Heart left ventricle (tissue), 16 donors: ENCODE results near the gene ZKSCAN4. TPM values are rescaled to one million over a fixed set of nuclear protein-coding genes. Genes with fewer than 3 reads are reported as not detected.

Experiments used
- ATAC-seq, 4 donors: fragments of 200-7000 bp; cut with Tn5 transposase; one replicate each; pipeline ENCODE4 v1.9.1; 2020 to 2022; ENCODE audit warnings: moderate library complexity in 4 of 4, mild to moderate bottlenecking in 3 of 4, moderate number of reproducible peaks in 1 of 4
- DNase-seq, 5 donors: peaks; one replicate each; pipeline ENCODE4 v3.0.0-alpha.2; 2020
- H3K27ac ChIP-seq, 12 donors: fragments of 200-600 bp; sonication (generic) in 4 of 12; one replicate each; pipeline versions ENCODE4 v1.5.0 to v1.8.0; 2016 to 2022; ENCODE audit warnings: mild to moderate bottlenecking in 2 of 12
- H3K27me3 ChIP-seq, 9 donors: fragments of 200-600 bp; sonication (generic) in 2 of 9; one replicate each; pipeline versions ENCODE4 v1.5.1 to v1.8.0; 2016 to 2022; ENCODE audit warnings: mild to moderate bottlenecking in 3 of 9
- H3K36me3 ChIP-seq, 9 donors: fragments of 200-600 bp; sonication (generic) in 2 of 9; one replicate each; pipeline versions ENCODE4 v1.5.0 to v1.8.0; 2018 to 2022; ENCODE audit warnings: mild to moderate bottlenecking in 2 of 9
- H3K4me1 ChIP-seq, 12 donors: fragments of 200-600 bp; sonication (generic) in 4 of 12; one replicate each; pipeline versions ENCODE4 v1.5.0 to v1.8.0; 2016 to 2022; ENCODE audit warnings: mild to moderate bottlenecking in 3 of 12
- H3K4me3 ChIP-seq, 12 donors: fragments of 200-600 bp; sonication (generic) in 4 of 12; one replicate each; pipeline versions ENCODE4 v1.5.0 to v1.8.0; 2017 to 2022; ENCODE audit warnings: mild to moderate bottlenecking in 9 of 12, moderate library complexity in 4 of 12
- H3K9me3 ChIP-seq, 12 donors: fragments of 200-600 bp; sonication (generic) in 4 of 12; one replicate each; pipeline versions ENCODE4 v1.5.0 to v1.8.0; 2016 to 2022; ENCODE audit warnings: mild to moderate bottlenecking in 1 of 12
- CTCF ChIP-seq, 12 donors: fragments of 200-600 bp; sonication (generic) in 4 of 12; IDR thresholded peaks; one replicate each; pipeline versions ENCODE4 v1.5.0 to v1.8.0; 2018 to 2022; ENCODE audit warnings: antibody characterized with exemption in 12 of 12, mild to moderate bottlenecking in 5 of 12
- POLR2A ChIP-seq, 2 donors: fragments of 450-650 bp; IDR thresholded peaks; one replicate each; pipeline ENCODE4 v1.6.1; 2017; ENCODE audit warnings: antibody characterized with exemption in 2 of 2, mild to moderate bottlenecking in 2 of 2, moderate library complexity in 2 of 2
- WGBS, 4 donors: extraction: QIAGEN DNeasy Blood & Tissue Kit in 2 of 4; methylation state at CpG; one replicate each; pipeline versions ENCODE4 v1.1.5 to v1.1.7; 2013 to 2018; 5-methylcytosine and 5-hydroxymethylcytosine counted together
- intact Hi-C, 10 donors: fragments of 100-400 bp; cut with DNase I; formaldehyde crosslinking; loops; one replicate each; pipeline versions ENCODE4 v1.11.1 to v1.14.2; 2022
- polyA plus RNA-seq, 2 donors: library from polyadenylated mRNA; stranded (reverse); fragments of 200-250 nt; gene quantifications; one replicate each; pipeline ENCODE4 v1.2.3, GENCODE V29; 2013
- total RNA-seq, 9 donors: library from RNA; depleted of rRNA in 2 of 9; stranded (reverse); fragments of >200 nt in 2 of 9; fragmentation: NEBNext Ultra II Directional in 3 of 9; extraction: Animal tissue kit (Norgen Biotek cat#: 25700) in 3 of 9; gene quantifications; one replicate each; pipeline versions ENCODE4 v1.1.0 to v1.2.4, GENCODE V29; 2016 to 2023
- donor health status: ischemic (EF 13 %, LVEDD 7.1; RV severe dilation, severe dysfunction).
- donor health status: healthy with polysubstance abuse.
- donor health status: DM: no; HTN: yes; CAD: no.
- donor health status: DM: no; HTN: no; CAD: no.
- donor health status: ischemic (EF 25% LVEDD 6.9; RV normal size, moderate dysfunction).
- donor health status: ischemic (EF 25% LVEDD 5.7; RV mildly dilated, moderate dysfunction).
- donor health status: healthy.
- donor health status: DM: yes; HTN: yes; CAD: no.
- donor health status: ischemic (EF 35%, LVEDD 5.7; RV mildly dilated, moderate dysfunction).
- donor health status: nonischemic (EF 11% LVEDD 7.7; RV severe dilation, severe dysfunction).
- donor health status: DM: yes; HTN: yes; CAD: no.
- donor health status: PGD.
- donor health status: ischemic (EF 29% LVEDD 5.4; RV normal size, mild dysfunction).
- donor health status: nonischemic (EF 23%, LVEDD 6.1; RV moderate dilation, normal function).

ZKSCAN4 gene
- total and polyA plus RNA-seq, 11 donors: 1.5 to 5.0 (median 2.4) TPM

GRCh38 chr6:28280595-28281287, 28.7 kb upstream of the ZKSCAN4 start:
- 50 to 55% (median 53%) methylated on average over 3 of the region's 3 CpGs for WGBS, 4 donors
- Histone ChIP-seq H3K4me3 (peak overlapping the region; percentile 59 to 88 (median 74)), H3K9me3 (peaks cover 0 to 11% (median 0%) of the 10 kb centered on the region in 12 donors), H3K4me1 (peaks cover 0 to 18% (median 7%) of the 10 kb centered on the region in 12 donors), H3K27me3 (no peaks in the 10 kb centered on the region), H3K36me3 (peaks cover 0 to 45% (median 30%) of the 10 kb centered on the region in 9 donors), H3K27ac (peak overlapping the region in 7 of 12 donors; percentile 29 to 76 (median 68))
- TF ChIP-seq CTCF (IDR thresholded peaks at IDR 0.05) (no peak), POLR2A (IDR thresholded peaks at IDR 0.05) (no peak)
- DNase-seq (no peak), ATAC-seq (no peak)
- intact Hi-C loops: loop anchor here in 6 of 10 donors (5.0 to 10.0 kb wide), 6 partner anchors 53 to 77 kb away; partner anchors contain the start of genes ZSCAN31 (in 3 of the 6) and ZSCAN9 (in 1 of the 6)

GRCh38 chr6:28277746-28278145, 25.7 kb upstream of the ZKSCAN4 start:
- no peak for DNase-seq
- TF ChIP-seq CTCF (IDR thresholded peaks at IDR 0.05): no peak
- no peak for TF ChIP-seq POLR2A (IDR thresholded peaks at IDR 0.05)
- Histone ChIP-seq H3K4me3 (no peak overlapping the region), H3K36me3 (peaks cover 0 to 53% (median 38%) of the 10 kb centered on the region in 9 donors), H3K27me3 (no peaks in the 10 kb centered on the region), H3K4me1 (peaks cover 0 to 35% (median 7%) of the 10 kb centered on the region in 12 donors), H3K9me3 (peaks cover 0 to 3% (median 0%) of the 10 kb centered on the region in 12 donors), H3K27ac (no peak overlapping the region)
- WGBS, 4 donors: 77 to 82% (median 81%) methylated on average over 3 of the region's 3 CpGs
- no peak for ATAC-seq
- intact Hi-C loops: no loop called here

- Histone ChIP-seq H3K4me1 (peaks cover 0 to 18% (median 0%) of the 10 kb centered on the region in 12 donors), H3K27ac (peak overlapping the region in 1 of 12 donors; percentile 28), H3K36me3 (peaks cover 0 to 71% (median 49%) of the 10 kb centered on the region in 9 donors), H3K9me3 (no peaks in the 10 kb centered on the region), H3K4me3 (no peak overlapping the region), H3K27me3 (no peaks in the 10 kb centered on the region)
- ATAC-seq (no peak), DNase-seq (no peak)
- intact Hi-C loops: no loop called here
- TF ChIP-seq POLR2A (IDR thresholded peaks at IDR 0.05) (no peak), CTCF (IDR thresholded peaks at IDR 0.05) (no peak)
Observed at GRCh38 chr6:28274888-28275287, 22.8 kb upstream of the ZKSCAN4 start.

GRCh38 chr6:28269492-28269891, 17.4 kb upstream of the ZKSCAN4 start:
- intact Hi-C loops: loop anchor here in 5 of 10 donors (5.0 kb wide), 5 partner anchors 63 to 132 kb away; partner anchors contain the start of genes ZSCAN31 (in 3 of the 5) and ZKSCAN8 (in 1 of the 5)
- Histone ChIP-seq H3K4me1 (peaks cover 0 to 42% (median 12%) of the 10 kb centered on the region in 12 donors), H3K27me3 (no peaks in the 10 kb centered on the region), H3K9me3 (no peaks in the 10 kb centered on the region), H3K36me3 (peaks cover 0 to 36% (median 28%) of the 10 kb centered on the region in 9 donors), H3K4me3 (no peak overlapping the region), H3K27ac (peak overlapping the region in 1 of 12 donors; percentile 15)
- ATAC-seq: peak in 1 of 4 donors; percentile 33
- DNase-seq: no peak
- TF ChIP-seq POLR2A (IDR thresholded peaks at IDR 0.05) (no peak), CTCF (IDR thresholded peaks at IDR 0.05) (no peak)
